Endothelial cell of umbilical vein (primary cell): ENCODE measurements around the gene PRDM12. TPM values are rescaled to one million over a fixed set of nuclear protein-coding genes. Genes with fewer than 3 reads are reported as not detected.

Experiments
- BruUV-seq: library from RNA; stranded (reverse); fragments of 400-500 nt; replicated peaks from 2 replicates; lab custom pipeline; 2021; lab: Mats Ljungman, UMichigan
- CTCF ChIA-PET: fragments of 300-600, 350-600 bp; sonication (Branson Sonifier 250); formaldehyde crosslinking; loops from one replicate; lab custom pipeline; 2021; ENCODE audit warnings: antibody characterized with exemption, inconsistent platforms; lab: Charles Lee
- POLR2A ChIA-PET: fragments of 300-600, 350-600 bp; sonication (Branson Sonifier 250); formaldehyde crosslinking; loops from one replicate; lab custom pipeline; 2021; ENCODE audit warnings: antibody characterized with exemption, inconsistent platforms; lab: Charles Lee
- DNase-seq: peaks from one replicate; pipeline ENCODE4 v3.0.0-alpha.2; 2011; ENCODE audit warnings: low read depth, low spot score
- FAIRE-seq: peaks from 2 replicates; lab custom pipeline; 2011; peaks lifted over from hg19 to GRCh38; lab: Jason Lieb, UNC
- H2AFZ ChIP-seq: 2 replicates; pipeline ENCODE4 v1.6.0; 2012; ENCODE audit warnings: low read depth, low read length, control low read depth, inconsistent platforms
- H3K27ac ChIP-seq: 2 replicates; pipeline ENCODE4 v1.5.1; 2011; ENCODE audit warnings: low read depth, mild to moderate bottlenecking, control low read depth, low read length, moderate library complexity; ENCODE audit not compliant: insufficient read depth
- H3K27me3 ChIP-seq, 2 experiments: 2 replicates each; pipeline versions ENCODE4 v1.6.0 to v1.6.1; 2011; ENCODE audit warnings: low read length in 2 of 2, mixed read lengths in 1 of 2; ENCODE audit not compliant: control insufficient read depth in 2 of 2, insufficient read depth in 2 of 2
- H3K36me3 ChIP-seq, 2 experiments: 2 replicates in 1 of 2; 3 replicates in 1 of 2; pipeline ENCODE4 v1.5.1; 2011; ENCODE audit warnings: low read length in 2 of 2, mild to moderate bottlenecking in 1 of 2, moderate library complexity in 1 of 2; ENCODE audit not compliant: control insufficient read depth in 2 of 2, insufficient read depth in 2 of 2; ENCODE audit errors: extremely low read depth in 1 of 2
- H3K4me1 ChIP-seq: 3 replicates; pipeline ENCODE4 v1.5.1; 2011; ENCODE audit warnings: mild to moderate bottlenecking, low read length; ENCODE audit not compliant: control insufficient read depth, insufficient read depth; ENCODE audit errors: extremely low read depth
- H3K4me2 ChIP-seq: 2 replicates; pipeline ENCODE4 v1.6.1; 2011; ENCODE audit warnings: low read length, control low read depth, mixed read lengths; ENCODE audit not compliant: insufficient read depth
- H3K4me3 ChIP-seq, 3 experiments: fragments of 200-600 bp in 1 of 3; sonication (generic), shearing (Covaris generic) in 1 of 3; replicated peaks in 1 of 3; 2 replicates each; pipeline ENCODE4 v1.5.1; 2011 to 2016; ENCODE audit warnings: control low read depth in 3 of 3, low read length in 3 of 3, mild to moderate bottlenecking in 2 of 3, inconsistent platforms in 1 of 3, low read depth in 1 of 3, moderate library complexity in 1 of 3; ENCODE audit not compliant: insufficient read depth in 1 of 3
- H3K79me2 ChIP-seq: 2 replicates; pipeline ENCODE4 v1.6.0; 2012; ENCODE audit warnings: low read length, inconsistent platforms; ENCODE audit not compliant: control insufficient read depth, insufficient read depth
- H3K9ac ChIP-seq: replicated peaks from 2 replicates; pipeline ENCODE3; 2011; ENCODE audit warnings: low read length, control low read depth; ENCODE audit not compliant: insufficient read depth; ENCODE audit errors: extremely low read depth
- H3K9me1 ChIP-seq: replicated peaks from 3 replicates; pipeline ENCODE4 v1.6.0; 2011; ENCODE audit warnings: mild to moderate bottlenecking, low read length; ENCODE audit not compliant: control insufficient read depth, insufficient read depth; ENCODE audit errors: extremely low read depth
- H3K9me3 ChIP-seq: replicated peaks from 2 replicates; pipeline ENCODE4 v1.5.1; 2012; ENCODE audit warnings: low read length, inconsistent platforms; ENCODE audit not compliant: control insufficient read depth, insufficient read depth
- H4K20me1 ChIP-seq: replicated peaks from 2 replicates; pipeline ENCODE3; 2011; ENCODE audit warnings: mild to moderate bottlenecking, low read length; ENCODE audit not compliant: control insufficient read depth, insufficient read depth; ENCODE audit errors: extremely low read depth
- CTCF ChIP-seq, 2 donors: IDR thresholded peaks; 1 replicate in 1 of 2; 2 replicates in 1 of 2; pipeline ENCODE4 v1.5.1; 2011; ENCODE audit warnings: low read length in 2 of 2, mild to moderate bottlenecking in 2 of 2, moderate library complexity in 2 of 2, control low read depth in 1 of 2, inconsistent platforms in 1 of 2, low read depth in 1 of 2; ENCODE audit not compliant: insufficient read depth in 1 of 2; ENCODE audit errors: extremely low read depth in 1 of 2
- EZH2 ChIP-seq: IDR thresholded peaks from 2 replicates; pipeline ENCODE4 v1.6.1; 2012; ENCODE audit warnings: borderline replicate concordance, low read depth, mild to moderate bottlenecking, moderate library complexity, low read length, inconsistent platforms; ENCODE audit not compliant: severe bottlenecking
- FOS ChIP-seq: IDR thresholded peaks from 2 replicates; pipeline ENCODE4 v1.6.1; 2011; ENCODE audit warnings: mild to moderate bottlenecking, low read length, moderate library complexity, borderline replicate concordance; ENCODE audit not compliant: insufficient read depth
- GATA2 ChIP-seq: IDR thresholded peaks from 2 replicates; pipeline ENCODE4 v1.7.0; 2011; ENCODE audit warnings: low read depth, mild to moderate bottlenecking, moderate library complexity, mixed read lengths, low read length; ENCODE audit not compliant: insufficient read length, insufficient read depth
- JUN ChIP-seq: IDR thresholded peaks from 2 replicates; pipeline ENCODE4 v1.6.1; 2011; ENCODE audit warnings: borderline replicate concordance, low read depth; ENCODE audit not compliant: insufficient read length, insufficient read depth
- POLR2AphosphoS5 ChIP-seq: IDR thresholded peaks from 2 replicates; pipeline ENCODE4 v1.6.1; 2012; ENCODE audit warnings: low read depth, mild to moderate bottlenecking, control low read depth, low read length, moderate library complexity; ENCODE audit not compliant: insufficient read depth
- dilution Hi-C: fragments of 300-500 bp; cut with MboI; formaldehyde crosslinking; loops from one replicate; pipeline ENCODE4 v1.15.0; 2019; ENCODE audit warnings: low sequenced_read_pairs; ENCODE audit not compliant: extremely low pct_ligation_motif_present
- intact Hi-C: fragments of 100-400 bp; cut with micrococcal nuclease; formaldehyde crosslinking; loops from one replicate; pipeline ENCODE4 v1.10.0; 2022
- microRNA-seq: library from miRNA; unstranded; fragments of <30 nt; microRNA quantifications from one replicate; pipeline ENCODE4 v1.2.0, GENCODE V29; 2021; ENCODE audit warnings: borderline number of aligned reads, borderline replicate concordance
- polyA plus RNA-seq, 4 experiments: library from polyadenylated mRNA; depleted of rRNA in 3 of 4; stranded (reverse) in 3 of 4; unstranded in 1 of 4; fragments of >200 nt; gene quantifications; 2 replicates each; pipeline versions ENCODE4 v1.2.1 to v1.2.3, GENCODE V29; 2011 to 2012; ENCODE audit warnings: missing spikeins in 1 of 4
- small RNA-seq: library from RNA; depleted of rRNA; stranded (forward); fragments of <200 nt; gene quantifications from one replicate; pipeline ENCODE3, GENCODE V24; 2012; ENCODE audit warnings: low replicate concordance, low read depth; ENCODE audit not compliant: insufficient read depth, insufficient read length
- total RNA-seq: library from RNA; stranded (reverse); gene quantifications from 2 replicates; pipeline ENCODE4 v1.2.3, GENCODE V29; 2021

PRDM12 gene
- total and polyA plus RNA-seq, 2 donors (not counting 3 experiments of a cell fraction or from before 2014, with no cell fraction given): not detected

DNA sequence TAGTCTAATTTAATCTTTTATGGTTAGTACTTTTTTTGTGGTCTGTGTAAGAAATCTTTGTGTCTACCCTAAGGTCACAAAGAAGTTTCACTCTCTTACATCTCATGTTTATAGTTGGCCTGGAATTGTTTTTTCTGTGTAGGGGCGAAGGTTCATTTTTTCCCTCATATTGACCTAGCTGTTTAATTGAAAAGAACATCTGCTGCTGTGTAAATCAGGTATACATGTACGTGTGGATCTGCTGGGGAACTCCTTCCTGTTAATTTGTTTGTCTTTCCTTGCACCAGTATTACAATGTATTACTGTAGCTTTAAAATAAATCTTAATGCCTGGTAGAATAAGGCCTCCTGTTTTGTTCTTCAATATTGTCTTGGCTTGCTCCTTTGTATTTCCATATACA lies 67.0 kb downstream of the PRDM12 start:
- TF ChIP-seq GATA2 (no peak), JUN (no peak), FOS (no peak), EZH2 (no peak), POLR2AphosphoS5 (no peak)
- ChIA-PET POLR2A (no interaction called here), CTCF (interaction anchor here (0.9 to 2.3 kb wide), 10 partner anchors 11 to 138 kb away, joined by 3 to 19 read pairs (median 7); no protein-coding TSS in a partner anchor)
- H3K9ac ChIP-seq: no peak overlapping the region
- H3K4me2 ChIP-seq: no peak overlapping the region
- no peaks in the 10 kb centered on the region for H4K20me1 ChIP-seq
- dilution Hi-C loops (no loop called here), intact Hi-C loops (no loop called here)
- no peaks in the 10 kb centered on the region for H3K27me3 ChIP-seq
- no peak for DNase-seq
- peaks cover 55% of the 10 kb centered on the region for H3K79me2 ChIP-seq
- H3K4me1 ChIP-seq: peaks cover 30% of the 10 kb centered on the region
- no peak overlapping the region for H3K27ac ChIP-seq
- no TSS peak for BruUV-seq
- H2AFZ ChIP-seq: no peak overlapping the region
- H3K36me3 ChIP-seq: no peaks in the 10 kb centered on the region
- H3K9me1 ChIP-seq: no peaks in the 10 kb centered on the region
- no peak overlapping the region for H3K4me3 ChIP-seq
- no peaks in the 10 kb centered on the region for H3K9me3 ChIP-seq
- FAIRE-seq: no peak

DNA sequence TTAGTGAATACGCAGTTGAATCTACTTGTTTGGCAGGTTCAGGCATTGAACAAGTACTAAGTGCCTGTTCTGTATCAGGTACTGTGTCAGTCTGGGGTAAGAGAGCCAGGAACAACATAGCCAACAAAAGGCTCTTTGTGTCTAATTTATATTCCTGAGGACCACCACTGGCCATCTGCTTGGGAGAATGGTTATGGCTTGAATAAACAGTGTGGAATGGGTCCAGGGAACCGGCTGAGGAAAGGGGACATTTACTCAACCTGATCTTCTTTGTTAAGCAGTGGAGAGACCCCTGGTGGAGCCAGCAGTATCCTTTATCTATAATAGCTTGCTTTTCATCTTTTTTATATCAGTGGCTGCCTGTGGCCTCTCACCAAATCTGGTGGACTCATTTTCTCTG lies 67.7 kb downstream of the PRDM12 start:
- Histone ChIP-seq H3K27me3 (no peaks in the 10 kb centered on the region), H3K36me3 (no peaks in the 10 kb centered on the region), H3K9me3 (no peaks in the 10 kb centered on the region), H3K4me3 (no peak overlapping the region), H3K4me2 (no peak overlapping the region), H3K27ac (no peak overlapping the region), H3K4me1 (peaks cover 30% of the 10 kb centered on the region), H4K20me1 (no peaks in the 10 kb centered on the region), H3K79me2 (peaks cover 50% of the 10 kb centered on the region), H3K9me1 (no peaks in the 10 kb centered on the region), H3K9ac (no peak overlapping the region), H2AFZ (no peak overlapping the region)
- BruUV-seq: no TSS peak
- peak; percentile 32 for DNase-seq
- TF ChIP-seq JUN: no peak
- TF ChIP-seq CTCF (IDR thresholded peaks at IDR 0.05; ENCODE audit: extremely low read depth in 1 of 2, insufficient read depth in 1 of 2, low read depth in 1 of 2, low read length in 2 of 2): peak in 1 of 2 donors; percentile 23
- FAIRE-seq: no peak
- POLR2A ChIA-PET: no interaction called here
- intact Hi-C loops (no loop called here), dilution Hi-C loops (no loop called here)
- CTCF ChIA-PET: interaction anchor here (0.6 to 2.3 kb wide), 15 partner anchors 10 to 137 kb away, joined by 3 to 19 read pairs (median 5); no protein-coding TSS in a partner anchor

Small RNAs within 50 kb of the gene (microRNA-seq; reads per million reads assigned to microRNA genes)
- not detected for gene MIR6856

Small RNAs within 50 kb of the gene (small RNA-seq; reads per million reads assigned to genes)
- gene AL359092.1 (not detected), gene MIR6856 (not detected)

Other genes starting within 250 kb of the PRDM12 start
- gene ASS1, start 219.6 kb upstream of the PRDM12 start, total RNA-seq: 2.0 and 3.6 TPM in 2 replicates
- 12.4 and 14.9 TPM in 2 replicates for gene ASS1, start 219.6 kb upstream of the PRDM12 start, polyA plus RNA-seq
- 50.9 and 60.6 TPM in 2 replicates for gene FUBP3, start 85.0 kb upstream of the PRDM12 start, total RNA-seq
- gene FUBP3, start 85.0 kb upstream of the PRDM12 start, polyA plus RNA-seq: 16.9 and 19.4 TPM in 2 replicates
- 44.4 and 46.4 TPM in 2 replicates for gene EXOSC2, start 29.2 kb downstream of the PRDM12 start, total RNA-seq
- gene EXOSC2, start 29.2 kb downstream of the PRDM12 start, polyA plus RNA-seq: 21.7 and 25.5 TPM in 2 replicates
- gene ABL1, start 170.7 kb downstream of the PRDM12 start, total RNA-seq: 79.2 and 87.1 TPM in 2 replicates
- gene ABL1, start 170.7 kb downstream of the PRDM12 start, polyA plus RNA-seq: 31.1 and 32.1 TPM in 2 replicates
- gene QRFP, start 232.2 kb downstream of the PRDM12 start, total RNA-seq: not detected in 2 replicates
- not detected in 2 replicates for gene QRFP, start 232.2 kb downstream of the PRDM12 start, polyA plus RNA-seq